HFF-Myc (cell line): ENCODE measurements around the gene GFRA1.

Experiments
- DNase-seq: peaks from one replicate; pipeline ENCODE4 v3.0.0-alpha.2; 2011; ENCODE audit warnings: low read depth; ENCODE audit errors: extremely low read depth
- H3K4me3 ChIP-seq: replicated peaks from 2 replicates; pipeline ENCODE4 v1.5.1; 2011; ENCODE audit warnings: low read depth, mild to moderate bottlenecking, control low read depth, low read length
- TF ChIP-seq, protein P1 (sequence below): IDR thresholded peaks from 2 replicates; pipeline ENCODE4 v1.5.1; 2012; ENCODE audit warnings: mild to moderate bottlenecking, low read depth, low read length, control low read depth; ENCODE audit errors: missing control alignments

GFRA1 gene

DNA sequence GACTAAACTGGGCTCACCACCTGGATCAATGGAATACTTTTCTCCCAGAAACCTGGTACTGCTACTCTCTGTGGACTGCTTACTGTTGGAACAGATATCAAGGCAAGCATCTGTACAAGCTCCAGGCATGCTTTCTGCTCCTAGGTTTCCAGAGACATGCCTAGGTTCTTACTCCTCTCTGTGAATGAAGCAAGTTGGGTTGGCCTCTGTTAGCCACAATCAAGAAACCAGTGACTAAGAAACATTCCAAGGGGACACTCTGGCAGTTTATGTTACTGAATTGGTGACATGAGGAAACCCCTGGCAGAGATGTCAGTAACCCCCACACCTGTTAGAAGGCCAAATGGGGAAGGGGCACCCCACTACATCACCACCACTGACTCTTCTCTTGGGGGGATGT, 121.9 kb downstream of the GFRA1 start:
- H3K4me3 ChIP-seq: no peak overlapping the region
- DNase-seq: no peak
- TF ChIP-seq, protein P1, sequence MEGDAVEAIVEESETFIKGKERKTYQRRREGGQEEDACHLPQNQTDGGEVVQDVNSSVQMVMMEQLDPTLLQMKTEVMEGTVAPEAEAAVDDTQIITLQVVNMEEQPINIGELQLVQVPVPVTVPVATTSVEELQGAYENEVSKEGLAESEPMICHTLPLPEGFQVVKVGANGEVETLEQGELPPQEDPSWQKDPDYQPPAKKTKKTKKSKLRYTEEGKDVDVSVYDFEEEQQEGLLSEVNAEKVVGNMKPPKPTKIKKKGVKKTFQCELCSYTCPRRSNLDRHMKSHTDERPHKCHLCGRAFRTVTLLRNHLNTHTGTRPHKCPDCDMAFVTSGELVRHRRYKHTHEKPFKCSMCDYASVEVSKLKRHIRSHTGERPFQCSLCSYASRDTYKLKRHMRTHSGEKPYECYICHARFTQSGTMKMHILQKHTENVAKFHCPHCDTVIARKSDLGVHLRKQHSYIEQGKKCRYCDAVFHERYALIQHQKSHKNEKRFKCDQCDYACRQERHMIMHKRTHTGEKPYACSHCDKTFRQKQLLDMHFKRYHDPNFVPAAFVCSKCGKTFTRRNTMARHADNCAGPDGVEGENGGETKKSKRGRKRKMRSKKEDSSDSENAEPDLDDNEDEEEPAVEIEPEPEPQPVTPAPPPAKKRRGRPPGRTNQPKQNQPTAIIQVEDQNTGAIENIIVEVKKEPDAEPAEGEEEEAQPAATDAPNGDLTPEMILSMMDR: no peak

DNA sequence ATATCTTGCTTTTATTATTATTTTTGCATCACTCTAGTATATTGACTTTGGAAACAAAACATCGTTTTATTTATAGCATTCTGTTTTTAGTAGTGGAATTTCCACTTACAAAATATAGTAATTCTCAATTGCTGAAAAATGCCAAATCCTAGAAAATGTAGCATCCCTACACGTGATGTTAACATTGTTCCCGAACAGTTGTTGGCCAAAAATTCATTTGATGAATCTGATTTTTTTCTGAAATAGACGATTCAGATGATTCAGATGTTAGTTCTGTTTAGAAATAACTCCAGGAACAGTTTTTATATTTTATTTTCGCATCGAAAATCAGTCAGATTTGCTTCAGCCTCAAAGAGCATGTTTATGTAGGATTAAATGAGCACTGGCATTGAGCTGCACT, 122.4 kb downstream of the GFRA1 start:
- TF ChIP-seq, protein P1: no peak
- H3K4me3 ChIP-seq: no peak overlapping the region

DNA sequence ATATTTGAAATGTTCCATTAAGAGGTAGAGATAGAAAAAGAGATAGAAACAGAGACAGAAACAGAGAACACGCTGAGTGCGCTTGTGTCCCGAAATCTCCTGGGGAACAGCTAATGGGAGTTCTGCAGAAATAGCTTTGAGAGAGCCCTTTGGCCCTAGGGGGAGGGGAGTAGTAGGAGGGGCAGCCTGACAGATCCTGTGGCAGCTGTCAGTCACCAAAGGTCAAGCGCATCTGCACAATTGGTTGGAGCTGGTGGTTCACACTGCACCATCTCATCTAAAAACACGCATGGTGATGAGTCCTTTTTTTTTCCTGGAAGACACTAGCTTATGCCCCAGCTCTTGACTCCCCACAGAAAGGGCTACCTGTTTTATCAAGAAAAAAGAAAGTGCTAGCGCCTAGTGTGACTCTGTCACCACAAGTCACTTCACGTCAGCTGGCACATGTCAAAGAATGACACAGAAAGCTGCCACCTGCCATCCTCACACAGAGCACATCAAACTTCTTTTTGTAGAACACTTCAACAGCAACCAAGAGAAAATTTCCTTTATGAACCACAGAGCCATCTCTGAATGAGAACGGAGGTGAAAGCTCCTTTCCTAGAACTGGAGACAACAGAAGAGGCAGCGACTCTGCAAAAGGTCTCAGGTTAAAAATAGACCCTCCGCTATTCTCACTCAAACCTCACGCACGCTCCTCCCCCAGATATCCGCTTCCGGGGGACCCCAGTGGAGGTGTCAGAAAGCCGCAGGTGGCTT, 125.7 kb downstream of the GFRA1 start:
- DNase-seq: no peak
- TF ChIP-seq, protein P1: no peak
- no peak overlapping the region for H3K4me3 ChIP-seq

More for the DNA sequence above, 122.4 kb downstream of the GFRA1 start:
- no peak for DNase-seq

DNA sequence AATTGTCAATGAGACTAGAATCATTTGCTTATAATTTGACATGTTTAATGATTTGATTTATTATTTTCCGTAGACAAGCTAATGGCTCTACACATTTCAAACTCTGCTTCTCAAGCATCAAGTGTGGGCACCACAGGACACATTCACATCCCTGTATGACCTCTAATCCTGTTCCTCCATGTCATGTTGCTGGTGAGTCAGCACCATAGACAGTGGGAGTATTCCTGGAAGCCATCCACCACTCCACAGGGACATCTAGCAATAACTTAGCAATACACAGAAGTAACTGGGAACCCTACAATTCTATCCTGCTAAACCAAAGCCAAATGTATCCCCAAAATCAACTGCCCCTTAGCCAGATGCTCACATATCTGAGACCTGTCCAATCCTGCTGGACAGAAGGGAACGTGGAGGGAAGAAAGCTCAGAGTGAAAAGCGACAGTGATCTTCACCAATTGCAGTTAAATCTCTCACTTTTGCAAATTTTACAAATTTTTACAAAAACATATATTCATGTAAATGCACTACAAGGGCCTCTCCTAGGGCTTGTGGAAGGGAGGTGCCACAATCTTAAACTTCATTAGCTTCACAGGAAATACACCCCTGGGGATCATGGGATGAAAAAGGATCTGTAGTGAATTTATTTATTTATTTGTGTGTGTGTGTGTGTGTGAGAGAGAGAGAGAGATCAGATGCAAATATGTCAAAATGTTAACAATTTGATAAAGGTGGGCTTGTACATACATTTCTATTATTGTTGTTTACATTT, 126.5 kb downstream of the GFRA1 start:
- DNase-seq: peak; percentile 25
- TF ChIP-seq, protein P1: no peak
- H3K4me3 ChIP-seq: no peak overlapping the region

DNA sequence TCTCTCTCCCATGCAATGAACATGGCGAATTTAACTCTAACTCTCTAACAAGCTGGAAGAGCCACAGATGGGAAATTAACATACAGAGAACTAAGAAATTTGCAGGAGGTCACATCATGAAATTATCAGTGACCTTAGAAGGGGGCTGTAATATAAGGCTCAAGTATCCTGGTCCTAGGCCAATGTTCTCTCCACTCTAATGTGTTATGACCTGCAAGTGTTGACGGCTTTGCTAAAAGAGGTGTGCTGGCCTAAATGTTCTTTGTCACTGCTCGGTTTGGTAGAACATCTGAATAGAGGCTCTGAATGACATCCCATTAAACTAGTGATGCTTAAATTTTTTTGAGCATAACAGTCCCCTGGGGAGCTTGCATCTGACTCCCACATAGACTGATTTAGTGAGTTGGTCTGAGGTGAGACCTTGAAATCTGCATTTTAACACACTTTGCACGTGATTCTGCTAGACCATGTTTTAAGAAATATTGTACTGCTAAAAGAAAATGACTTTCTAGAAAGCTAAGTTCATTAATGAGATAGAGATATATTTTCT, 129.3 kb downstream of the GFRA1 start:
- DNase-seq: no peak
- no peak overlapping the region for H3K4me3 ChIP-seq
- TF ChIP-seq, protein P1: no peak

DNA sequence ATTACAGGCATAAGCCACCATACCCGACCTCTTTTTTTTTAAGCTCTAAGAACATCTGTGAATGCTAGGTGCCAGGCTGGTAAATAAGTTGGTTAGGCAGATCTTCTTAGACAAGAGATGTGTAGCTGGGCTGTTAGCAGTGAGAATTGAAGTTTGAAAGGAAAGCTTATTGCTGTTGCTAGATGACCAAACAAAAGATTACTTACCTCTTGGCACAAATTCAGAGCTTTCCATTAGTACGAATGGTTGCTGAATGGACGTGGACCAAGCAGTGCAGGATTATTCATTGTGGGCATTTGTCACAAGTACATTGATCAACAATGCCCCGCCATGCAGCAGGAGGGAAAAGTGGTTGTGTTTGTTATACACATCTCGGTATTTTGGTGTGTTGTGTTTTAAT, 131.2 kb downstream of the GFRA1 start:
- H3K4me3 ChIP-seq: no peak overlapping the region
- TF ChIP-seq, protein P1: no peak
- DNase-seq: no peak
